IPS DF 6.9 (cell line): Measurements from ENCODE around the gene STX8.
"Not testable (repeated sequence)": the region's sequence is repeated elsewhere in the genome, so short reads cannot be mapped to it uniquely, and the experiment has no call there.

Experiments
- DNase-seq: peaks from one replicate; pipeline ENCODE4 v3.0.0-alpha.2; 2013; ENCODE audit warnings: low read depth, low spot score
- H3K27ac ChIP-seq: one replicate; pipeline ENCODE4 v1.5.1; 2013; ENCODE audit warnings: low read length, control low read depth
- H3K27me3 ChIP-seq: 2 replicates; pipeline ENCODE4 v1.6.1; 2013; ENCODE audit warnings: mild to moderate bottlenecking, low read length; ENCODE audit not compliant: control insufficient read depth, insufficient read depth
- H3K36me3 ChIP-seq: 2 replicates; pipeline ENCODE4 v1.6.1; 2013; ENCODE audit warnings: low read length; ENCODE audit not compliant: control insufficient read depth, insufficient read depth
- H3K4me1 ChIP-seq: 2 replicates; pipeline ENCODE4 v1.6.1; 2013; ENCODE audit warnings: low read length; ENCODE audit not compliant: control insufficient read depth, insufficient read depth
- H3K4me3 ChIP-seq: 2 replicates; pipeline ENCODE4 v1.5.1; 2013; ENCODE audit warnings: mild to moderate bottlenecking, low read length
- H3K9me3 ChIP-seq: 2 replicates; pipeline ENCODE4 v1.6.1; 2013; ENCODE audit warnings: low read length, inconsistent platforms; ENCODE audit not compliant: control insufficient read depth, insufficient read depth
- WGBS: extraction: QIAGEN DNeasy Blood & Tissue Kit; methylation state at CpG from one replicate; pipeline ENCODE4 v1.1.7; 2013; ENCODE audit warnings: mixed read lengths, missing lambda C conversion rate; ENCODE audit not compliant: insufficient read length, insufficient coverage; 5-methylcytosine and 5-hydroxymethylcytosine counted together

The STX8 gene

DNA sequence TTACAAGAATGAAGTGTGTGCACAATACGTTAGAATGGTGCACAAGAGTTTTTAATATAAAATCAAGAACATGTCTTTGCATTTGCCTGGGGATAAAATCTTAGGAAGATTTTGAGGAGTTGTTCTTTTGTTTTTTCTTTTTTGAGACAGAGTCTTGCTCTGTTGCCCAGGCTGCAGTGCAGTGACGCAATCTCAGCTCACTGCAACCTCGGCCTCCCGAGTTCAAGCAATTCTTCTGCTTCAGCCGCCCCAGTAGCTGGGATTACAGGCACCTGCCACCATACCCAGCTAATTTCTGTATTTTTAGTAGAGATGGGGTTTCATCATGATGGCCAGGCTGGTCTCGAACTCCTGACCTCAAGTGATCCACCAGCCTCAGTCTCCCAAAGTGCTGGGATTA is 128.3 kb downstream of the STX8 start:
- H3K27me3 ChIP-seq, H3K36me3 ChIP-seq, H3K4me1 ChIP-seq, DNase-seq, H3K27ac ChIP-seq, H3K9me3 ChIP-seq, H3K4me3 ChIP-seq: not testable (repeated sequence)
- no CpG with 5 or more reads among the region's 6 CpGs for WGBS

GRCh38 chr17:9446528-9446927 is 129.1 kb downstream of the STX8 start:
- H3K27me3 ChIP-seq = no peaks in the 10 kb centered on the region
- no peaks in the 10 kb centered on the region for H3K36me3 ChIP-seq
- no peaks in the 10 kb centered on the region for H3K9me3 ChIP-seq
- H3K4me3 ChIP-seq = no peak overlapping the region
- DNase-seq = no peak
- H3K4me1 ChIP-seq = no peaks in the 10 kb centered on the region
- H3K27ac ChIP-seq = no peak overlapping the region
- no CpG with 5 or more reads among the region's 4 CpGs for WGBS

GRCh38 chr17:9445424-9445823 is 130.2 kb downstream of the STX8 start:
- Histone ChIP-seq H3K4me1 (no peaks in the 10 kb centered on the region), H3K4me3 (no peak overlapping the region), H3K27ac (no peak overlapping the region), H3K27me3 (no peaks in the 10 kb centered on the region), H3K36me3 (no peaks in the 10 kb centered on the region), H3K9me3 (no peaks in the 10 kb centered on the region)
- no peak for DNase-seq
- no CpG with 5 or more reads among the region's 7 CpGs for WGBS

GRCh38 chr17:9444687-9445086 is 130.9 kb downstream of the STX8 start:
- DNase-seq = no peak
- H3K36me3 ChIP-seq = no peaks in the 10 kb centered on the region

GRCh38 chr17:9443811-9444210 is 131.8 kb downstream of the STX8 start:
- no peaks in the 10 kb centered on the region for H3K9me3 ChIP-seq
- H3K4me3 ChIP-seq = no peak overlapping the region
- WGBS = 100% methylated on average over 1 of the region's 5 CpGs
- DNase-seq = no peak
- no peak overlapping the region for H3K27ac ChIP-seq
- no peaks in the 10 kb centered on the region for H3K4me1 ChIP-seq
- H3K27me3 ChIP-seq = no peaks in the 10 kb centered on the region
- H3K36me3 ChIP-seq = no peaks in the 10 kb centered on the region

More at GRCh38 chr17:9444687-9445086, 130.9 kb downstream of the STX8 start:
- H3K27me3 ChIP-seq = no peaks in the 10 kb centered on the region
- H3K4me3 ChIP-seq = no peak overlapping the region
- no peaks in the 10 kb centered on the region for H3K9me3 ChIP-seq
- no peaks in the 10 kb centered on the region for H3K4me1 ChIP-seq
- H3K27ac ChIP-seq = no peak overlapping the region
- WGBS = no CpG with 5 or more reads among the region's 5 CpGs

DNA sequence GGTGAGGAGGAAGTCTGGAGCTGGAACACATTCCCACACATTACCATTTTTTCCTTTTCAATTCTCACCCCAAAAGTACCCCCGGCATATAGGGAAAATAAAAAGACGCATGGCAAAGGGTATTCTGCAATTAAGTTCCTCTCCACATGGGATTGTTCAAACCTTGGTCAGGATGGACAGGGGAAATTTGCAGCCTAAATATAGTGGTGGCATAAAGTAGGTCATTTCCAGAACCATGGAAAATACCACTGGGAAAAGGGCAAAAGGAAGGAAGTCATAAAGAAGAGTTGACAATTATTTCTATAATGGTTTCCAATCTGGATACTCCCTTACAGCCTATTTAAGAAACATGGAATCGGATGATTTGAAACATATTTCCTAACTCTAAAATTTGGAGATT is 135.8 kb downstream of the STX8 start:
- no peak for DNase-seq
- H3K36me3 ChIP-seq = no peaks in the 10 kb centered on the region
- H3K27ac ChIP-seq = no peak overlapping the region
- H3K9me3 ChIP-seq = no peaks in the 10 kb centered on the region; the same call in 1 of the 2 replicates
- no CpG with 5 or more reads among the region's 3 CpGs for WGBS
- no peak overlapping the region for H3K4me3 ChIP-seq
- no peaks in the 10 kb centered on the region for H3K4me1 ChIP-seq
- H3K27me3 ChIP-seq = no peaks in the 10 kb centered on the region

DNA sequence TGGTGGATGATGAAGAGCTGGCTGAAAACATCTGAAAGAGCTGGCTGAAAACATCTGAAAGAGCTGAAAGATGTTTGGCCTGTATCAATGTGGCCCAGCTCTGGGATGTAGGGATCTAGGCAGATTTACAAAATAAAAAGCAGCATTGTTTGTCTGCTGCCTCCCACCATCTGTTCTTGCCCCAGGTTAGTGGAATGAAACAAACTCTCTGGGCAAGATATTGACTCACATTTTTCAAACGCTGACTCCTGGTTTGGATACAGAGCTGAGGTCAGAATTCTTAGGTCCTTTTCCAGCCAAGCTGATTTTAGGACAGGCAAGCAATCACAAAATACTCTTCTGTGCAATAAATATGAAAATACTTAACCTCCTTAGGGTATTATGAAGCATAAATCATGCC is 139.0 kb downstream of the STX8 start:
- no CpG with 5 or more reads among the region's 1 CpG for WGBS
- Histone ChIP-seq H3K27me3 (no peaks in the 10 kb centered on the region), H3K27ac (no peak overlapping the region), H3K36me3 (no peaks in the 10 kb centered on the region), H3K9me3 (no peaks in the 10 kb centered on the region; the same call in 1 of the 2 replicates), H3K4me1 (no peaks in the 10 kb centered on the region), H3K4me3 (no peak overlapping the region)
- no peak for DNase-seq

DNA sequence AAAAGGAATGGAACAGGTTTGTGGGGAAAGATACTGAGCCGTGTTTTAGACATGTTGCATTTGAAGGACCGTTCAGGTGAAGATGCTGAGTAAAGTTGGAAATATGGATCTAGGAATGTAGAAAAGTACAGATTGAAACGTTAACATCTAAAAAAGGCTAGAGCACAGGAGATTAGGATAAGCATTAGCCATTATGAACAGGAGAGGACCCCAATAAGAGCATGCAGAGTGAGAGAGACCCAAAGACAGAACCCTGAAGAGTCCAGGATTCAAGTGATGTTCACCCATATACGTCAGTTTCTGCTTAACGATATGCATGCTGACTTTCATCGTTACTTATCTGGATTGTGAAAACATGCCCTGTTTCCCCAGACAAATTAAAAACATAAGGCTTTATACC is 140.5 kb downstream of the STX8 start:
- Histone ChIP-seq H3K27ac (no peak overlapping the region), H3K4me1 (no peaks in the 10 kb centered on the region), H3K36me3 (no peaks in the 10 kb centered on the region), H3K27me3 (no peaks in the 10 kb centered on the region), H3K9me3 (no peaks in the 10 kb centered on the region; the same call in 1 of the 2 replicates), H3K4me3 (no peak overlapping the region)
- no CpG with 5 or more reads among the region's 6 CpGs for WGBS
- no peak for DNase-seq

GRCh38 chr17:9434642-9435057 is 141.0 kb downstream of the STX8 start:
- Histone ChIP-seq H3K4me1 (no peaks in the 10 kb centered on the region), H3K9me3 (no peaks in the 10 kb centered on the region; the same call in 1 of the 2 replicates), H3K36me3 (no peaks in the 10 kb centered on the region), H3K27me3 (no peaks in the 10 kb centered on the region), H3K4me3 (no peak overlapping the region), H3K27ac (no peak overlapping the region)
- no CpG with 5 or more reads among the region's 3 CpGs for WGBS
- DNase-seq = no peak

- H3K4me3 ChIP-seq = no peak overlapping the region
- DNase-seq = no peak
- H3K36me3 ChIP-seq = no peaks in the 10 kb centered on the region
- WGBS = no CpG with 5 or more reads among the region's 7 CpGs
- no peak overlapping the region for H3K27ac ChIP-seq
- no peaks in the 10 kb centered on the region for H3K27me3 ChIP-seq
- no peaks in the 10 kb centered on the region for H3K9me3 ChIP-seq
- no peaks in the 10 kb centered on the region for H3K4me1 ChIP-seq
Measured at GRCh38 chr17:9432934-9433421, 142.6 kb downstream of the STX8 start.

GRCh38 chr17:9432134-9432885 is 143.3 kb downstream of the STX8 start:
- no peak overlapping the region for H3K27ac ChIP-seq
- no peak overlapping the region for H3K4me3 ChIP-seq
- H3K4me1 ChIP-seq = no peaks in the 10 kb centered on the region
- no peaks in the 10 kb centered on the region for H3K36me3 ChIP-seq
- H3K27me3 ChIP-seq = no peaks in the 10 kb centered on the region
- whole genome bisulfite sequencing = no CpG with 5 or more reads among the region's 6 CpGs
- H3K9me3 ChIP-seq = no peaks in the 10 kb centered on the region
- DNase-seq = no peak
